NCI-H2196 treated with DMSO at 0.1 percent for 48 hours (cell line): ENCODE data around the gene CDCA8.

Source experiments
- DNase-seq: peaks from one replicate; lab custom pipeline; 2025; ENCODE audit not compliant: unreplicated experiment; lab: John Stamatoyannopoulos, UW

Gene CDCA8

GRCh38 chr1:37692078-37692833 lies at the start of gene CDCA8:
TSS of gene CDCA8 (plus strand) at chr1:37692516. CDS start at chr1:37692691, 175 bp downstream.
- DNase-seq = peak; percentile 96

- no peak for DNase-seq
Observed at GRCh38 chr1:37647281-37647680, 45.0 kb upstream of the CDCA8 start.

GRCh38 chr1:37650173-37650572 lies 42.1 kb upstream of the CDCA8 start:
- no peak for DNase-seq

GRCh38 chr1:37650721-37651120 lies 41.6 kb upstream of the CDCA8 start:
- no peak for DNase-seq

- DNase-seq = no peak
Observed at GRCh38 chr1:37651803-37652202, 40.5 kb upstream of the CDCA8 start.

- no peak for DNase-seq
Observed at GRCh38 chr1:37652976-37653375, 39.3 kb upstream of the CDCA8 start.

GRCh38 chr1:37653906-37654305 lies 38.4 kb upstream of the CDCA8 start:
- no peak for DNase-seq

- no peak for DNase-seq
Observed at GRCh38 chr1:37655274-37655673, 37.0 kb upstream of the CDCA8 start.

- no peak for DNase-seq
Observed at GRCh38 chr1:37656026-37656425, 36.3 kb upstream of the CDCA8 start.

GRCh38 chr1:37656881-37657280 lies 35.4 kb upstream of the CDCA8 start:
- no peak for DNase-seq

- DNase-seq = no peak
Observed at GRCh38 chr1:37657620-37658412, 34.5 kb upstream of the CDCA8 start.

GRCh38 chr1:37658486-37658885 lies 33.8 kb upstream of the CDCA8 start:
- DNase-seq = no peak

- no peak for DNase-seq
Observed at GRCh38 chr1:37660664-37661063, 31.7 kb upstream of the CDCA8 start.

GRCh38 chr1:37661401-37661800 lies 30.9 kb upstream of the CDCA8 start:
- DNase-seq = no peak

- DNase-seq = no peak
Observed at GRCh38 chr1:37662031-37662755, 30.1 kb upstream of the CDCA8 start.

- DNase-seq = no peak
Observed at GRCh38 chr1:37663426-37664000, 28.8 kb upstream of the CDCA8 start.

- DNase-seq = no peak
Observed at GRCh38 chr1:37666241-37666867, 26.0 kb upstream of the CDCA8 start.

GRCh38 chr1:37667023-37667671 lies 25.2 kb upstream of the CDCA8 start:
- DNase-seq = no peak

- DNase-seq = no peak
Observed at GRCh38 chr1:37670133-37670532, 22.2 kb upstream of the CDCA8 start.

- no peak for DNase-seq
Observed at GRCh38 chr1:37671261-37671660, 21.1 kb upstream of the CDCA8 start.
